Nephron progenitor cell (in vitro differentiated cells): ENCODE results near the gene TNFRSF18.

Experiments used
- DNase-seq: peaks from one replicate; pipeline ENCODE4 v3.0.0; 2021
- H3K27ac Mint-ChIP-seq: 2 replicates; pipeline ENCODE4 v1.8.0; 2021; ENCODE audit warnings: mild to moderate bottlenecking, moderate library complexity, mixed read lengths
- H3K27me3 Mint-ChIP-seq: 2 replicates; pipeline ENCODE4 v1.8.0; 2021; ENCODE audit warnings: mild to moderate bottlenecking, low read depth, mixed read lengths; ENCODE audit not compliant: poor library complexity
- H3K36me3 Mint-ChIP-seq: 2 replicates; pipeline ENCODE4 v1.8.0; 2021; ENCODE audit warnings: low read depth, mixed read lengths
- H3K4me1 Mint-ChIP-seq: 2 replicates; pipeline ENCODE4 v1.8.0; 2021; ENCODE audit warnings: mixed read lengths
- H3K4me3 Mint-ChIP-seq: 2 replicates; pipeline ENCODE4 v1.8.0; 2021; ENCODE audit warnings: mild to moderate bottlenecking, moderate library complexity, mixed read lengths
- H3K9me3 Mint-ChIP-seq: 2 replicates; pipeline ENCODE4 v1.8.0; 2021; ENCODE audit warnings: mild to moderate bottlenecking, moderate library complexity, mixed read lengths
- TF ChIP-seq, protein P1 (sequence below): fragments of 200-600 bp; sonication (generic); IDR thresholded peaks from 2 replicates; pipeline ENCODE4 v1.5.0; 2021; ENCODE audit warnings: antibody characterized with exemption

The TNFRSF18 gene

DNA sequence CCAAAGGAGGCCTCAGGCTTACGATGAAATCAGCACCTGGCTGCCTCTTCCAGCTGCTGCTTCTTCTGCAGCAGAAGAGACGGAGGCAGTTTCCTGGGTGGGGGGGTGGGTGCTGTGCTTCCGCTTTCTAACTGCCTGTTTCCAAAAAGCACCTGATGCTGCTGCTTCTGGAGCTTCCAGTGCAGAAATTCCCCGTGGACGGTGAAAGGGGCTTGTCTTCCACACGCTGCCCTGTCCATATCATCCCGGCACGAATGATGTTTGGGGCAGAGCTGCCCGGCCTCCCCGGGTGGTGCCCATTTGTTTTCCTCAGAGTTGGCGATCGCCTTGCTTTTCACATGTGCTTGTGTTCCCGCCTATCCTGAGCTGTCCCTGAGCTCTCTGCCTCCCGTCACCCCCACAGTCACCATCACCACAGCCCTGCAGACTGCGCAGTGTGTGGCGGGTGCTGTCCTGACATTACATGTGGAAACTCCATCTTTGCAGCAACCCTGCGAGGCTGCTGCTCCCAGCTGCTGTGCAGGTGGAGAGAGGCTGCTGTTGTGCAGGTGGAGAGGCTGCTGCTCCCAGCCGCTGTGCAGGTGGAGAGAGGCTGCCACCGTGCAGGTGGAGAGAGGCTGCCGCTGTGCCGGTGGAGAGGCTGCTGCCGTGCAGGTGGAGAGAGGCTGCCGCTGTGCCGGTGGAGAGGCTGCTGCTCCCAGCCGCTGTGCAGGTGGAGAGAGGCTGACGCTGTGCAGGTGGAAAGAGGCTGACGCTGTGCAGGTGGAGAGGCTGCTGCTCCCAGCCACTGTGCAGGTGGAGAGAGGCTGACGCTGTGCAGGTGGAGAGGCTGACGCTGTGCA, 30.9 kb downstream of the TNFRSF18 start:
- TF ChIP-seq, protein P1, sequence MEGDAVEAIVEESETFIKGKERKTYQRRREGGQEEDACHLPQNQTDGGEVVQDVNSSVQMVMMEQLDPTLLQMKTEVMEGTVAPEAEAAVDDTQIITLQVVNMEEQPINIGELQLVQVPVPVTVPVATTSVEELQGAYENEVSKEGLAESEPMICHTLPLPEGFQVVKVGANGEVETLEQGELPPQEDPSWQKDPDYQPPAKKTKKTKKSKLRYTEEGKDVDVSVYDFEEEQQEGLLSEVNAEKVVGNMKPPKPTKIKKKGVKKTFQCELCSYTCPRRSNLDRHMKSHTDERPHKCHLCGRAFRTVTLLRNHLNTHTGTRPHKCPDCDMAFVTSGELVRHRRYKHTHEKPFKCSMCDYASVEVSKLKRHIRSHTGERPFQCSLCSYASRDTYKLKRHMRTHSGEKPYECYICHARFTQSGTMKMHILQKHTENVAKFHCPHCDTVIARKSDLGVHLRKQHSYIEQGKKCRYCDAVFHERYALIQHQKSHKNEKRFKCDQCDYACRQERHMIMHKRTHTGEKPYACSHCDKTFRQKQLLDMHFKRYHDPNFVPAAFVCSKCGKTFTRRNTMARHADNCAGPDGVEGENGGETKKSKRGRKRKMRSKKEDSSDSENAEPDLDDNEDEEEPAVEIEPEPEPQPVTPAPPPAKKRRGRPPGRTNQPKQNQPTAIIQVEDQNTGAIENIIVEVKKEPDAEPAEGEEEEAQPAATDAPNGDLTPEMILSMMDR, result no peak
- Mint-ChIP-seq H3K36me3 (no peaks in the 10 kb centered on the region), H3K27me3 (peaks cover 47% of the 10 kb centered on the region), H3K4me3 (no peak overlapping the region), H3K9me3 (no peaks in the 10 kb centered on the region), H3K4me1 (peaks cover 17% of the 10 kb centered on the region), H3K27ac (no peak overlapping the region)
- DNase-seq, result peak; percentile 1

DNA sequence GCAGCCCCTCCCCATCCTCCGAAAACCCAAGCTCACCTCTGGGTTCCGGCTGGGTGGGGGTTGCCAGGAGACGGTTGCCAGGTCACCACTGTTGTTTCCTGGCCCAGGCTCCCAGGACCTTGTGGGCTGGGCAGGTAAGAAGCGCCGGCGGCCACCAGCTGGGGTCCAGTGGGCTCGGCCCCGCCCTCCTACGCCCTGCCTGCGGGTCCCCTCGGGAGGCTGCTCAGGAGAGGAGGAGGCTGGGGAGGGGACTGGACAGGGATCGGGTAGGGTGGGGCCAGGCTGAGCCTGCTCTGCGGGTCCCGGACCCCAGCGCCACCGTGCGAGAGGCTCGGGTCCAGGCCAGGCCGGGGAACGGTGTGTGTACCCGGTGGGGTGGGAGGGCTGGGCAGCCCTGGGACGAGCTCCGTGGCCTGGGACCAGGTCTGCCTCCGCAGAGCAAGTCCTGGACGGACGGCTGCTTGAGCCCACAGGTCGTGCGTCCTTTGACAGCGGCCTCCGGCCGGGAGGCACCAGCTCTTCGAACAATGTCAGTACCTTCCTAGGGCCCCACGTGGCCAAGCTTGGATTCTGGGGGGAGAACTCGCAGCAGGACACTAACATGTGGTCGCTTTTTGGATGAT, 32.5 kb downstream of the TNFRSF18 start, which contains the start of gene TTLL10:
Gene TTLL10 (plus strand): TSS at position 88 of the 623 bp plus-strand sequence. CDS start 5,336 bp downstream, outside the sequence.
- Mint-ChIP-seq H3K4me1 (peaks cover 25% of the 10 kb centered on the region), H3K27ac (no peak within 1 kb of the TSS), H3K36me3 (no peaks in the 10 kb centered on the region), H3K27me3 (peaks cover 53% of the 10 kb centered on the region), H3K9me3 (no peaks in the 10 kb centered on the region), H3K4me3 (no peak within 1 kb of the TSS)
- TF ChIP-seq, protein P1, result no peak
- DNase-seq, result peak; percentile 60

DNA sequence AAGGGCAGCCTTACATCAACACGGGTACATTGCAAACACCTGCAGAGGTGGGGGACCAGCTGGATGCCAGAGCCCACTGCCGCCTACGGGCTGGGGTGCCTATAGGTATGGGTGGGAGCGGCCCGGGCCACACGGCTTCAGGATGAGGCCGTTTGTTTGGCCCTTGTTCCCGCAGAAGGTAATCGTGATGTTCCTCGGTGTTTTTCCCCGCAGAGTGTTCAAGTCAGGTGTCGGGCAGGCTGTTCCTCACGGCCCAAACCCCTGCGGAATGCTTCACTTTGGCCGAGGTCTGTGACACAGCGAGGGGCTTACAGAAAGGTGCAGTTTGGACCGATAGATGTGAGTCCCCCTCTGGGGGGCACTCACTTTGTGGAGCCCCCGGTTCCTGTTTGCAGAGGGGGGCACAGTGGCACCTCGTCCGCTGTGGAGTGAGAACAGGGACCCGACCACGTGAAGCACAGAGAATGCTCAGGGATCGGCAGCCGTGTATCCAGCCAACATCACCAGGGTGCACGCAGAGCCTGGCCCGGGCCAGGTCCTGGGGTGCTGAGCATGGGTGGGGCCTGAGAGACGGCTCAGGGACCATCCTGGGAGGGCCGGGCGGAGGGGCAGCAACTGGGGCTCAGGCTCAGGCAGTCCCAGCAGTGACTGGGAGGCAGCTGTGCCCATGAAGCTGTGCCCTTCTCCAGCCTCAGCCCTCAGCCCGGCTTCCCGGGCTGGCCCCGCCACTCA, 33.2 kb downstream of the TNFRSF18 start:
- TF ChIP-seq, protein P1, result no peak
- DNase-seq, result peak; percentile 3
- Mint-ChIP-seq H3K36me3 (no peaks in the 10 kb centered on the region), H3K4me1 (peaks cover 25% of the 10 kb centered on the region), H3K9me3 (no peaks in the 10 kb centered on the region), H3K27ac (no peak overlapping the region), H3K4me3 (no peak overlapping the region), H3K27me3 (peaks cover 53% of the 10 kb centered on the region)

DNA sequence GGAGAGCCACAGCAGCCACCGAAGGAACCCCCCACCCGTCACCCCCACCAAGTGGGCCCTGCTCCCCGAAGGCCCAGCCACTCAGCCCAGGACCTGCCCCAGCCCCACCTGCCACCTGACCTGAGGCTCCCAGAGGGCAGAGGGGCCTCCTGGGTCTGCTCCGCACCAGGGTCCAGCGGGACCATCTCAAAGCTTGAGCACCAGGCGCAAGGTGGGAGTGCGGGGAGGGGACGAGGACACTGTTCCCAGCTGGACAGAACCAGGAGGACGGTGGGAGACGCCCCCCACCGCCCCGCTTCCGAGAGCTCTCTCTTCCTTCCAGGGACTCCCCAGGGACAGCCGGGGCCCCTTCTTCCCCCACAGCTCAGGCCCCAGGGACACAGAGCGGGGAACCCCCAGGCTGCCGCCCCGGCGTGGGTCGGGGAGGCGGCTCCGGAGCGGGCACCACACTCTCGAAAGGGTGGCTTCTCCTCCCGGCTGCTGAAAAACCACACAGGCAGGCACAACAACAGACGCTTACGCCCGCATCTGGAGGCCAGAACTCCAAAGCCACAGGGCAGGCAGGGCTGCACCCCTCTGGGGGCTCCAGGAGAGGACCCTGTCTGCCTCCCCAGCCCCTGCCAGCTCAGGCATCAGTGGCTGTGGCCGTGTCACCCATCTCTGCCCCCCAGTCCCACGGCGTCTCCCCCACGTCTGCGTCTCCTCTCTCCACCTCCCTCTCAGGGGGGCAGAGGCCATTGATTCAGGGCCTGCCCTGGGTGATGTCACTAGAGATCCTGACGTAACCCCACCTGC, 34.6 kb downstream of the TNFRSF18 start:
- no peaks in the 10 kb centered on the region for H3K9me3 Mint-ChIP-seq
- no peaks in the 10 kb centered on the region for H3K36me3 Mint-ChIP-seq
- H3K4me1 Mint-ChIP-seq, result peaks cover 19% of the 10 kb centered on the region
- peaks cover 43% of the 10 kb centered on the region for H3K27me3 Mint-ChIP-seq
- no peak overlapping the region for H3K27ac Mint-ChIP-seq
- no peak overlapping the region for H3K4me3 Mint-ChIP-seq
- TF ChIP-seq, protein P1, result no peak
- peak; percentile 5 for DNase-seq

DNA sequence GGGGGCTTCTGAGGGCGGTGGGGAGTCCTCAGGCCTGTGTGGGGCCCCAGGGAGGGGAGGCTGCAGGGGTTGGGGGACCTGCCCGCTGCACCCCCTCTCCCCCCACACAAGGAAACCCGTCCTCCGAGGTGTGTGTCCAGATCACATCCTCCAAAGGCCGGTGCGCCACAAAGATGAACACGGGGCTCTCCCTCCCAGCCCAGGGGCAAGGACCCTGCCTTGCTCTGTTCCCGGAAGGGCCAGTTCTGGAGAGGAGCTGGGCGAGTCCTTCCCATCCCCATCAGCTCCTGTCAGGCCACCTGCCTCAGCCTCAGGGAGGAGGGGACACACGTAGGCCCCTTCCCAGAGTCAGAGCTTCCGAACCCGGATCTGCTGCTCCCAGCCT, 35.2 kb downstream of the TNFRSF18 start:
- TF ChIP-seq, protein P1, result no peak
- Mint-ChIP-seq H3K27ac (no peak overlapping the region), H3K9me3 (no peaks in the 10 kb centered on the region), H3K27me3 (peaks cover 37% of the 10 kb centered on the region), H3K4me3 (no peak overlapping the region), H3K4me1 (peaks cover 17% of the 10 kb centered on the region), H3K36me3 (no peaks in the 10 kb centered on the region)
- DNase-seq, result peak; percentile 10
